Measurements from ENCODE around the gene BCAP31. TPM values are rescaled to one million over a fixed set of nuclear protein-coding genes. Genes with fewer than 3 reads are reported as not detected.

BCAP31 gene
- total and polyA plus RNA-seq, 2 donors from 2014 or later, result 218 to 246 TPM

DNA sequence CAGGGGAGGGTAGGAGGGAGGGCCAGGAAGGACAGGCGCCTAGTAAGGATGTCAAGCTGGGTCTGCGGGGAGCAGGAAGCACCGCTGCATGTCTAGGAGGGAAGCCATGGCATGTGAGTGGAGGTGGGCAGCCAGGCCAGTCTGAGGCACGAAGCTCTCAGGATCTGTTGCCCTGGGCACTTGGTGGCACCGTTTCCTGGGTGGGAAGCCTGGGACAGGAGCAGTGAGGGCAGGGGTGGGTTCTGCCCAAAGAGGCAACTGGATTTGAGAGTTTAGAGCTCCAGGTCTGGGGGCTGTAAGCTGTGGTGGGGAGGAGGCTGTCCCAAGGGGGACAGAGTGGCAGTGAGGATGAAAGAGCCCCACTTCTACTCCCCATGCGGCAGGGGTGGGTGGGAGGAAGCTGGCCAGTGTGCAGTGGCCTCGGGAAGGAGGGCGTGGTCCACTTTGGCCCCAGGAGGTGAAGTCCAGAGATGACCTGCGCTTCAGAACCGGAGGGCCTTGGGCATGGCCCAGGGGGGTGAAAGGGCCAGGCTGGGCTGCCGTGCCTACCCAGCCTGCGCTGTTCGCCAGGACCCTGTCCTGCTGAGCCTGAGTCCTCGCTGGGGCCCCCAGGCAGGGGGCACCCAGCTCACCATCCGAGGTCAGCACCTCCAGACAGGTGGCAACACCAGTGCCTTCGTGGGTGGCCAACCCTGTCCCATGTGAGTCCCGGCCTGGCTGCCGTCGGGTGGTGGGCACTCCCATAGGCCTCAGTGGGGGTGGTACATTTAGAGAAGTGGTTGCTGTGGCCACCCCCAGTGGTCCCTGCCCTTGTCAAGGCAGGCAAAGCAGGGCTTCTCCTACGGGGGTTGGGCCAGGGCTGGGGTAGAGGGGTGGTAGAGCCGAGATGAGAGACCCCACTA is 48.4 kb upstream of the BCAP31 start:
- no peaks in the 10 kb centered on the region for H3K27me3 ChIP-seq (ENCODE audit: control insufficient read depth, insufficient read depth, low read length)
- no peak overlapping the region for H3K9ac ChIP-seq (ENCODE audit: low read length in 3 of 3)
- H3K4me3 ChIP-seq (ENCODE audit: low read length in 3 of 3), result no peak overlapping the region
- H3K36me3 ChIP-seq (ENCODE audit: control insufficient read depth in 2 of 3, insufficient read depth in 3 of 3, low read length in 3 of 3), result no peaks in the 10 kb centered on the region
- no peaks in the 10 kb centered on the region for H3K4me1 ChIP-seq (ENCODE audit: control insufficient read depth in 2 of 3, insufficient read depth in 2 of 3, low read depth in 1 of 3, low read length in 3 of 3)
- intact Hi-C loops (cut with DNase I), result no loop called here
- no peak for FAIRE-seq
- peak in 2 of 5 donors; percentile 26 to 62 for DNase-seq
- no peak overlapping the region for H3K27ac ChIP-seq (ENCODE audit: low read depth in 2 of 2, low read length in 2 of 2)
- no peaks in the 10 kb centered on the region for H3K9me3 ChIP-seq (ENCODE audit: control insufficient read depth in 2 of 3, insufficient read depth in 1 of 3, low read length in 3 of 3)
- TF ChIP-seq, protein P1, sequence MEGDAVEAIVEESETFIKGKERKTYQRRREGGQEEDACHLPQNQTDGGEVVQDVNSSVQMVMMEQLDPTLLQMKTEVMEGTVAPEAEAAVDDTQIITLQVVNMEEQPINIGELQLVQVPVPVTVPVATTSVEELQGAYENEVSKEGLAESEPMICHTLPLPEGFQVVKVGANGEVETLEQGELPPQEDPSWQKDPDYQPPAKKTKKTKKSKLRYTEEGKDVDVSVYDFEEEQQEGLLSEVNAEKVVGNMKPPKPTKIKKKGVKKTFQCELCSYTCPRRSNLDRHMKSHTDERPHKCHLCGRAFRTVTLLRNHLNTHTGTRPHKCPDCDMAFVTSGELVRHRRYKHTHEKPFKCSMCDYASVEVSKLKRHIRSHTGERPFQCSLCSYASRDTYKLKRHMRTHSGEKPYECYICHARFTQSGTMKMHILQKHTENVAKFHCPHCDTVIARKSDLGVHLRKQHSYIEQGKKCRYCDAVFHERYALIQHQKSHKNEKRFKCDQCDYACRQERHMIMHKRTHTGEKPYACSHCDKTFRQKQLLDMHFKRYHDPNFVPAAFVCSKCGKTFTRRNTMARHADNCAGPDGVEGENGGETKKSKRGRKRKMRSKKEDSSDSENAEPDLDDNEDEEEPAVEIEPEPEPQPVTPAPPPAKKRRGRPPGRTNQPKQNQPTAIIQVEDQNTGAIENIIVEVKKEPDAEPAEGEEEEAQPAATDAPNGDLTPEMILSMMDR (IDR thresholded peaks at IDR 0.05; ENCODE audit: borderline replicate concordance, extremely low read depth, insufficient read depth), result no peak

- Histone ChIP-seq H3K9me3 (ENCODE audit: control insufficient read depth in 2 of 3, insufficient read depth in 1 of 3, low read length in 3 of 3) (no peaks in the 10 kb centered on the region), H3K27ac (ENCODE audit: low read depth in 2 of 2, low read length in 2 of 2) (no peak overlapping the region), H3K27me3 (ENCODE audit: control insufficient read depth, insufficient read depth, low read length) (no peaks in the 10 kb centered on the region), H3K9ac (ENCODE audit: low read length in 3 of 3) (no peak overlapping the region), H3K4me1 (ENCODE audit: control insufficient read depth in 2 of 3, insufficient read depth in 2 of 3, low read depth in 1 of 3, low read length in 3 of 3) (no peaks in the 10 kb centered on the region), H3K36me3 (ENCODE audit: control insufficient read depth in 2 of 3, insufficient read depth in 3 of 3, low read length in 3 of 3) (no peaks in the 10 kb centered on the region), H3K4me3 (ENCODE audit: low read length in 3 of 3) (no peak overlapping the region)
- FAIRE-seq (no peak), DNase-seq (peak in 2 of 5 donors; percentile 24 to 71)
- intact Hi-C loops (cut with DNase I), result no loop called here
- TF ChIP-seq, protein P1 (IDR thresholded peaks at IDR 0.05; ENCODE audit: borderline replicate concordance, extremely low read depth, insufficient read depth), result no peak
Observed at GRCh38 chrX:153771415-153772315, 47.5 kb upstream of the BCAP31 start.

DNA sequence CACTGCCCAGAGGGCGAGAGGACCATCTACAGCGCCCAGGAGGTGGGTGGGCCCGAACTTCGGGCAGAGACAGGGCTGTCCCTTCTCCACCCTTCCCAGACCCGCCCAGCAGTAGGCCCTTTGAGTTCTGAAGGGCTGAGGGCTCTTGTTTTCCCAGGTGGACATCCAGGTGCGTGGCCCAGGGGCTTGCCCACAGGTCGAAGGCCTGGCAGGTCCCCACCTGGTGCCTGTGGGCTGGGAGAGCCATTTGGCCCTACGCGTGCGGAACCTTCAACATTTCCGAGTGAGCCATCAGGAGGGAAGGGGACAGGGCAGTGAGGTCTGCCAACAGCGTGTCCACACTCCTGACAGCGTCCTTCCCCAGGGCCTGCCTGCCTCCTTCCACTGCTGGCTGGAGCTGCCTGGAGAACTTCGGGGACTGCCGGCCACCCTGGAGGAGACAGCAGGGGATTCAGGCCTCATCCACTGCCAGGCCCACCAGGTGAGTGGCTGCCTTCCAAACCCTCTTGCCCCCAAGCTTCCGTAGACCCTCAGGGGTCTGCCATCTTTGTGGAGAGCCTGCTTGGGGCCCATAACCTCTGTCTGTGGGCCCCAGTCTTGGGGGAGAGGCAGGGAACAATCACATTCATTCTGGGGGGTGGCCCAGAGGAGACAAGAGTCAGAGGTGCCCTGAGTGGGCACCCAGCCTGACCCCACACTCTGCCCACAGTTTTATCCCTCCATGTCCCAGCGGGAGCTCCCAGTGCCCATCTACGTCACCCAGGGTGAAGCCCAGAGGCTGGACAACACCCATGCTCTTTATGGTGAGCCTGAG is 46.6 kb upstream of the BCAP31 start:
- intact Hi-C loops (cut with DNase I), result no loop called here
- H3K4me3 ChIP-seq (ENCODE audit: low read length in 3 of 3), result no peak overlapping the region
- no peaks in the 10 kb centered on the region for H3K27me3 ChIP-seq (ENCODE audit: control insufficient read depth, insufficient read depth, low read length)
- TF ChIP-seq, protein P1 (IDR thresholded peaks at IDR 0.05; ENCODE audit: borderline replicate concordance, extremely low read depth, insufficient read depth), result no peak
- H3K9me3 ChIP-seq (ENCODE audit: control insufficient read depth in 2 of 3, insufficient read depth in 1 of 3, low read length in 3 of 3), result no peaks in the 10 kb centered on the region
- H3K36me3 ChIP-seq (ENCODE audit: control insufficient read depth in 2 of 3, insufficient read depth in 3 of 3, low read length in 3 of 3), result no peaks in the 10 kb centered on the region
- DNase-seq (peak in 1 of 5 donors; percentile 25), FAIRE-seq (no peak)
- no peak overlapping the region for H3K9ac ChIP-seq (ENCODE audit: low read length in 3 of 3)
- no peaks in the 10 kb centered on the region for H3K4me1 ChIP-seq (ENCODE audit: control insufficient read depth in 2 of 3, insufficient read depth in 2 of 3, low read depth in 1 of 3, low read length in 3 of 3)
- no peak overlapping the region for H3K27ac ChIP-seq (ENCODE audit: low read depth in 2 of 2, low read length in 2 of 2)

Measured in kidney (tissue), 14 donors.